NCI-H2171 treated with DMSO at 0.1 percent for 48 hours (cell line): Measurements from ENCODE around the gene LMOD2.
"Not testable (repeated sequence)": the region's sequence is repeated elsewhere in the genome, so short reads cannot be mapped to it uniquely, and the experiment has no call there.

Experiments used
- DNase-seq: peaks from one replicate; lab custom pipeline; 2025; lab: John Stamatoyannopoulos, UW

The LMOD2 gene, protein sequence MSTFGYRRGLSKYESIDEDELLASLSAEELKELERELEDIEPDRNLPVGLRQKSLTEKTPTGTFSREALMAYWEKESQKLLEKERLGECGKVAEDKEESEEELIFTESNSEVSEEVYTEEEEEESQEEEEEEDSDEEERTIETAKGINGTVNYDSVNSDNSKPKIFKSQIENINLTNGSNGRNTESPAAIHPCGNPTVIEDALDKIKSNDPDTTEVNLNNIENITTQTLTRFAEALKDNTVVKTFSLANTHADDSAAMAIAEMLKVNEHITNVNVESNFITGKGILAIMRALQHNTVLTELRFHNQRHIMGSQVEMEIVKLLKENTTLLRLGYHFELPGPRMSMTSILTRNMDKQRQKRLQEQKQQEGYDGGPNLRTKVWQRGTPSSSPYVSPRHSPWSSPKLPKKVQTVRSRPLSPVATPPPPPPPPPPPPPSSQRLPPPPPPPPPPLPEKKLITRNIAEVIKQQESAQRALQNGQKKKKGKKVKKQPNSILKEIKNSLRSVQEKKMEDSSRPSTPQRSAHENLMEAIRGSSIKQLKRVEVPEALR

DNA sequence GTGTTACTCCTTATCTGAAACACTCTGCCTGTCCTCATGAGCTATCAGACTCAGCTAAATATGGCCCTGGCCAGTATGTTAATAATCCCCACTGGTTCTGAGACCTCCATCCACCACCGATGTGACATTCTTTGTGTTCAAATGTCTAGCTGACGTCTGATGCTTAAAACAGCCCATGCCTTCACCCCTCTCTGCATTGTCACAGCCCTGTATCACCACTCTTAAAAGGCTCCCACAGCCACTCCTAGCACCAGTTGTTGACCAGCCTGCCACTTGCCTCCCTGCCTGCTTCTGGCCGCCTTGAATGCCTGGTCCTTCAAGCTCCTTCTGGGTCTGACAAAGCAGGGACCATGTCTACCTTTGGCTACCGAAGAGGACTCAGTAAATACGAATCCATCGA lies at the start of gene LMOD2:
LMOD2 (plus strand) TSS at position 253 of the 400 bp plus-strand sequence; CDS start at position 351, 98 bp downstream.
- no peak for DNase-seq

DNA sequence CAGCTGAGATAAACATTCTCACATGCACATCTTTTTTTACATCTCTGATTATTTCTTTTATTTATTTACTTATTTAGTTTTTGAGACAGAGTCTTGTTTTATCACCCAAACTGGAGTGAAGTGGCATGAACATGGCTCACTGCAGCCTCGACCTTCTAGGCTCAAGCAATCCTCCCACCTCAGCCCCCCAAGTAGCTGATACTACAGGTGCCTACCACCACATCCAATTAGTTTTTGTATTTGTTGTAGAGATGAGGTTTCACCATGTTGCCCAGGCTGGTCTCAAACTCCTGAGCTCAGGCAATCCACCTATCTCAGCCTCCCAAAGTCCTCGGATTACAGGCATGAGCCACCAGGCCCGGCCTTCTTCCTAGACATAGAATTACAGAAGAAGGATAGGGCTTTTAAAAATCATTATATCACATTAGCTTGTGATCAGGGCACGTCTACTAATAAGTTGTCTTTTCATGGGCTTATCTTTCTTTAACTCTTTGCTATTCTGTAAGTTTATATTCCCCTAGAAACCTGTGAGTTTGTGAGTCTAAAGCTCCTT lies 48.2 kb upstream of the LMOD2 start:
- DNase-seq: no peak

GRCh38 chr7:123608991-123609882 lies 46.4 kb upstream of the LMOD2 start:
- no peak for DNase-seq

- DNase-seq: no peak
These were observed 45.8 kb upstream of the LMOD2 start for GRCh38 chr7:123609883-123610239.

DNA sequence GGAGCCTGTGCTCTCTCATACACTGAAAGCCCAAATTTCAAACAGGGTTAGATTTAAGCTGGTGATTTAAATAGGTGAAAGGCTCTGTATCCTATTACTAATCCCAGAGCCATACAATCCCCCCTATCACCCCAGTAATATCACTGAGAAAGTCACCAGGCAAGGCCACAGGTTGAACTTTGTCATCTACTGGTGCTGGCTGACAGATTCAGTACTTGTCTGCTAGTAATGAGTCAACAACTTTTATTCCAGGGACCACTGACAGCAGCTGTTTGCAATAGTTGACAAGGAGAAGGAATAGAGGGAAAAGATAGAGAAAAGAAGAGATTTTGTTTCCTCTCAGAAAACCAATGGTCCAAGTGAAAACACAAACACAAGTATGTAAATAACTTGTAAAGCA lies 43.6 kb upstream of the LMOD2 start:
- DNase-seq: no peak

DNA sequence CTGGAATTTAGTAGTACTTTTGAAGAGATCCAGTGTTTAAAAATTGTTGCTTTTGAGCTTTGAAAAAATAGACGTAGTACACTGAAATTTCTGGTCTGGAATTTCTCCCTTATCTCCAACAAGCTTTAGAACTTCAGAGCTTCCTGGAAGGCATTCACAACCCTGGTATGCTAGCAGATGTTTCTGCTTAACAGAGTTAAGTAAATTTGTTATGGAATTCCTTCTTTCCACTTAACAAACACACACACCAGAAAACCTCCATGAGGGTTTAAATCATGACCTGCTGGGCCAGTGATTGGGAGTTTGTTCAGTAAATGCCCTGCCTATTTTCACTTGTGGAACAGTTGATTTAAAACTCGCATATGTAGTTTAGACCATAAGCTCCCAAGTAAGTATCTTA lies 40.3 kb upstream of the LMOD2 start:
- no peak for DNase-seq

DNA sequence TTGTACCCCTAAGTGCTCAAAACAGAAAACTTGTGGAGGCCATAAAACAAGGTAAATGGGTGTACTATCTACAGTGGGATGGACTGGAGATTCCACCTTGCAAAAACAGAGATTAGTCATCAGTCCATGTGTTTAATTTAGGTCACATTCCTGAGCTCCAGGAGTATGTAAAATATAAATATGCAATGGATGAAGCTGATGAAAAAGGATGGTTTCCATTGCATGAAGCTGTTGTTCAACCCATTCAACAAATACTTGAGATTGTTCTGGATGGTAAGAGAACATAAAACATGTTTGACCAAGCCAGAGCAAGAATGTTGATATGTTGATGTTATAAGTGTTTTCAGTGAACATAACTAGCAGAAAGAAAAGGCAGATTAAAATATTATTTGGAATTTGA lies 39.4 kb upstream of the LMOD2 start:
- DNase-seq: no peak

GRCh38 chr7:123621707-123622106 lies 34.0 kb upstream of the LMOD2 start:
- peak; percentile 65 for DNase-seq

DNA sequence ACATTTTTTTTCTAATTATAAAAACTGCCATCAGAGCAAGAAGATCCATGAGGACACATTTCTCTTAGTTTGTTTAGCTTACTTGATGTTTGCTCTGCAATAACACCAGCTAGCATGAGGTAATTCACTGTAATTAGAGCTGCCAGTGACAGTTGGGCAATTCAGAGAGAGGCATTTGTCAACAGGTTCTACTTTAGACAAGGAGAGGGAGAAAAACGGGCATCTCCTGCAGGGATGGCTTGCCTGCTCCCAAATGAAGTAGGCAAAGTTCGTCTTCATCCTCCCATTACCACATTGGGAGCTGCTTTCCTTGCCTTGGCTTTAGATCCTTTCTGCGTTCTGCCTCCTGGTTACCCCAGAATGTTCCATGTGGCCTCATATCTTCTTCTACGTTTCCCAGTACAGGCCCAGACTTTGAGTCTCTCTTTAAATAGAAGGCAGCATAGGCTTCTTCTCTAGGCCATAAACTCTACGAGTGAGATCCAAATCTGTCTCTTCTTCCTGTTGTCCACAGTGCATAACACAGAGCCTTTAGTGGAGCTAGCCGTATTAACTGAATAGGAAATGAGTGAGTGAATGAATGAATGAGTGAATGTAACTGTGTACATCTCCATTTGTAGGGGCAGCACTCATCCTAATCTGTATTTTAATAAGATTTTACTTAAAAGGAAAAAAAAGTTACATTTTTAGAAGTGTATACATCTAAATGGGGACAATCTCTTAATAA lies 32.8 kb upstream of the LMOD2 start:
- DNase-seq: peak; percentile 85

- no peak for DNase-seq
These were observed 31.0 kb upstream of the LMOD2 start for GRCh38 chr7:123624527-123625183.

DNA sequence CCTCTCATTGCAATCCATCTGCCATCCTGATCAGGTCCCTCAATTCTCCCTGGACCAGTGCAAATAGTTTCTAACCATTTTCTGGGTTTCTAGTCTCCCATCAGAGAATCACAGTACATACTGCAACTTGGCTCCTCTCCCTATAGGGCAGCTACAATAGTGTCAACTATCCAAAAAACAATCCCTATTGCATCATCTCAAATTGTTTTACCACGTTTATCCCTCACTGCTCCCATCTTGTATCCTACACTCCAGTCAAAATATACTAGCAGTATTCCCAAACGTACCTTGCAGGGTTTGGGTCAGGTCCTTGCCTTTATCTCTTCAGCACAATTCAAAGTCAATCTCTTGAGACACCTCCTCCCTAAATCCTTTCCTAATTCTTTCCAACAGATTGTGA lies 30.4 kb upstream of the LMOD2 start:
- DNase-seq: no peak

DNA sequence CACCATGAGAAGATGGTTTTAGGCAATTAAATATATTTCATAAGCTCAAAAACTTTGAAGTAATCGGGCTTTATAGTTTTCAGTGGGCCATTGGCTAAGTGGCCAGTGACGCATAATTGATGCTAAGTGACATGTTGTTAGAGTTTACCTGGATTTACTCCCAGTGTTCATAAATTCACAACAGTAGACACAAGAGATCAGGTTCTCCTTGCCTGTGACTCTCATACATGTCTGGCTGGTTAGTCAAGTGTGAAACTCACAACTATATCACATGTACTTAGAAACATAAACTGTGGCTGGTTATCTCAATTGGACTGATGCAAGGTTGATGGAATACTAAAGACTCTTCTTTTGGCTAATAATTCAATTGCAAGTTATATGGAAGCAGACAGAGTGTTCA lies 27.8 kb upstream of the LMOD2 start:
- peak; percentile 68 for DNase-seq

GRCh38 chr7:123628829-123629228 lies 26.8 kb upstream of the LMOD2 start:
- no peak for DNase-seq

DNA sequence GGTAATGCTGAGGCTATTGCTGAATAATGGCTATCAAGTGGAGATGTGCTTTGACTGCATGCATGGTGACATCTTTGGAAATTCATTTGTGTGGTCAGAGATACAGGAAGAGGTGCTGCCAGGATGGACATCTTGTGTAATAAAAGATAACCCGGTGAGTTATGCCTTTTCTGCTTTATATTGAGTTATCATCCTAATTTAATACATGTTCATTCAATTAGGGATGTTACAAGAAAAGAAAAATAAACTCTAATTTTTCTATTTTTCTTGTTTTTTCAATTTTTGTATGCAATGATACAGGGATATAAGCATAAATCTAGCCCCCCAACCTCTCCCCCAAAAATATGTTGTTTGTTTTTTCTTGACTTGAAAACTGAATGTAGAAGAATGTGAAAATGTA lies 26.4 kb upstream of the LMOD2 start:
- no peak for DNase-seq

DNA sequence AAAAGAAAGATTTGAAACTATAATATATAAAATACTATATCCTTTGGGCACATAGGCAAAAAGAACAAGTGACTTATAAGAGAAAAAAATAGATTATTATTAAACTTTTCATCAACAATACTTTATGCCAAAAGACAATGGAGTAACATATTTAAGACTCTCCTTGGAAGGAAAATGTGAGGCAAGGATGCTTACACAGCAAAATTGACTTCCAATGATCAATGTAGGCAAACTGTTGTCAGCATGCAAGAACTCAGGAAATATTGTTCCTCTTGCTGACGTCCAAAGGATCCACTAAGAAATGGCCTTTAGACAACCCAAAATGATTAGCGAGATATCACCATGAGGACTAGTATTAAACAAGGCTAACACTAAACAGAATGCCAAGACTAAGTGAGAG lies 22.9 kb upstream of the LMOD2 start:
- no peak for DNase-seq

- no peak for DNase-seq
These were observed 22.1 kb upstream of the LMOD2 start for GRCh38 chr7:123633553-123633952.

DNA sequence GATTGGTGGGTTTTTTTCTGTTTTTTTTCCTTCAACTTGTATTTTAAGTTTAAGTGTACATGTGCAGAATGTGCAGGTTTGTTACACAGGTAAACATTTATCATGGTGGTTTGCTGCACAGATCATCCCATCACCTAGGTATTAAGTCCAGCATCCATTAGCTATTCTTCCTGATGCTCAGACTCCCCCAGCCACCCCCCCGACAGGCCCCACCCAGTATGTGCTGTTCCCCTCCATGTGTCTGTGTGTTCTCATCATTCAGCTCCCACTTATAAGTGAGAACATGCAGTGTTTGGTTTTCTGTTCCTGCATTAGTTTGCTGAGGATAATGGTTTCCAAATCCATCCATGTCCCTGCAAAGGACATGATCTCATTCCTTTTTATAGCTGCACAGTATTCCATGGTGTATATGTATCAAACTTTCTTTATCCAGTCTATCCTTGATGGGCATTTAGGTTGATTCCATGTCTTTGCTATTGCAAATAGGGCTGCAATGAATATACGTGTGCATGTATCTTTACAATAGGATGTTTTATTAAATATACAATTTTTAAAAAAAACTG lies 21.6 kb upstream of the LMOD2 start:
- DNase-seq: not testable (repeated sequence)

- DNase-seq: peak; percentile 57
These were observed 19.9 kb upstream of the LMOD2 start for GRCh38 chr7:123635551-123636359.

DNA sequence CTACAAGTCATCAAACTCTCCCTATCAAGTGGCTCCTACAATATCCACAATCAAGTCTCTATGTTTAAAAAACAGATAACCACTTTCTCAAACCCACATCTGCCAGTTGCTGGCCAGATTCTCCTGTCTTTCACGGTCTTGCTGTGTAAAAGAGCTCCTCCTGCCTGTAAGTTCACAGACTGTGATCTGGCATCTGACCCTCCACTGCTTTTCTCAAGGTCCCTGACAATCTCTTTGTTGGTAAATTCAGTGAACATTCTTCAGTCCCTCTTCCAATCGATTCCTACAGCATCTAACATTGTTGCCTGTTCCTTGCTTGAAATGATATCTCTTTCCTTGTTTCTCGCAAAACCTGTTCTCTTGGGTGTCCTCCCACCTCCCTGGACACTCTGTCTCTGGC lies 18.5 kb upstream of the LMOD2 start:
- no peak for DNase-seq

- no peak for DNase-seq
These were observed 17.8 kb upstream of the LMOD2 start for GRCh38 chr7:123637878-123638277.
